SK-N-MC (cell line): ENCODE results near the gene BBC3.

Experiments
- EZH2 ChIP-seq: fragments of 200-600 bp; sonication (generic); IDR thresholded peaks from one replicate; pipeline ENCODE4 v1.6.1; 2017; ENCODE audit warnings: antibody characterized with exemption
- FOXP2 ChIP-seq: optimal IDR thresholded peaks from 2 replicates; pipeline ENCODE3; 2011; ENCODE audit warnings: mild to moderate bottlenecking, moderate library complexity; ENCODE audit not compliant: insufficient read depth; ENCODE audit errors: extremely low read length, control extremely low read depth
- POLR2AphosphoS5 ChIP-seq: IDR thresholded peaks from 2 replicates; pipeline ENCODE4 v1.6.1; 2012; ENCODE audit warnings: mild to moderate bottlenecking, low read depth, low read length, borderline replicate concordance

- TF ChIP-seq POLR2AphosphoS5 (no peak), EZH2 (no peak), FOXP2 (no peak)
Measured at GRCh38 chr19:47270408-47270807, 39.4 kb upstream of the BBC3 start.
